ENCODE data around the gene PTCD2.

PTCD2 gene

DNA sequence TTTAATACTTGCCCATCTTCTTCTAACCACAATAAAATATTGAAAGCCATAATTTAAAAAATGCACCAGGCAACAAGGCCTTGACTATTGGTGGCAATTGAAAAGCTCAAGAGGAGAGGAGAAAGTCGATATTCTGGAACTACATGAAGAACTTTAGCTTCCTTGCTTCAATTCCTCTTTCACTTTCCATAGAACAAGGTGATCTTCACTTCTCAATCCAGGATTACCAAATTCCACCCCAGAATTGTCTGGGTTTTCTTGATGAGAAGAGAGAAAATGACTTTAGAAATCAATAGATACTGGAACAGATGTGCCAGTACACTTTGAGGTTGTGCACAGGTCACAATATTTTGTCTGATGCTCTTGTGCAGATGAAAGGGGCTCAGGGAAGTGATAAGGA is 52.2 kb downstream of the PTCD2 start:
- Mint-ChIP-seq H3K4me1 (no peaks in the 10 kb centered on the region), H3K9me3 (peaks cover 3% of the 10 kb centered on the region), H3K27ac (no peak overlapping the region), H3K4me3 (no peak overlapping the region), H3K27me3 (peaks cover 5% of the 10 kb centered on the region), H3K36me3 (ENCODE audit: low read depth) (peaks cover 11% of the 10 kb centered on the region)
- ATAC-seq (no peak), DNase-seq (no peak)

DNA sequence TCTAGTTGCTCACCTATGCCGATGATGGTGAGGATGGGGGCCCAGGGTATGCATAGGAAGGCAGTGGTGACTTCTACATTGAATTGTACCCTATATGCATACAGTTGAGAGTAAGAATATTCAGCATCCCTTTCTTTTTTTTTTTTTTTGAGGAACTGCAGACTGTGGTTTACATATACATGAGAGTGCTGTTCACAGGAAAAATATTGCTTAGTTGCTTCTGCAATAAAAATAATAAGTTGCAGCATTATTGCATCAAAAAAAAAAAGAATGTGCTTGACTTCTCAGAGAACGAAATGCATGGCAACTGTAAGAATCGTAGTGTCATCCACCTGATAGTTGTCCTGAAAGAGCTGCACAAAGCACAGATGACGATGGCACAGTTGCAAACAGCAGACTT is 52.8 kb downstream of the PTCD2 start:
- no peak for ATAC-seq
- DNase-seq: no peak

DNA sequence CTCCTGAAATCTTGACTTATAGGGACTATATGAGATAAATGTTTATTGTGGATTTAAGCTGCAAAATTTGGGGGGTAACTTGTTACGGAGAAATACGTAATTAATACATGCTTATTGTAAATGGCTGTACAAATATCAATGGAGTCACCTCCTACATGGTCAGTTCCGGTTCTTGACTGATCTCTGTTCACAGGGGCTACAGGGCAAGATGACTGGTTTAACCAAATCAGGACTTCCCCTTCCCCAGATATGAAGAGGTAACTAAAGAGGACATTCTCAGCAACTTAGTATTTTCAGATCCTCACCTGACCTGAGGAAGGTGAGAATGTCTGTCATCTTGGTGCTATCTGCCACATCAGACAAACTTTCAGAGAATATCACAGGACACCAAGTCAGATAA is 54.7 kb downstream of the PTCD2 start:
- no peak for ATAC-seq
- DNase-seq: no peak
- peaks cover 3% of the 10 kb centered on the region for H3K9me3 Mint-ChIP-seq
- H3K27me3 Mint-ChIP-seq: peaks cover 9% of the 10 kb centered on the region
- H3K4me3 Mint-ChIP-seq: no peak overlapping the region
- H3K27ac Mint-ChIP-seq: no peak overlapping the region
- H3K4me1 Mint-ChIP-seq: no peaks in the 10 kb centered on the region
- peaks cover 6% of the 10 kb centered on the region for H3K36me3 Mint-ChIP-seq (ENCODE audit: low read depth)

More for the DNA sequence above, 52.8 kb downstream of the PTCD2 start:
- H3K27me3 Mint-ChIP-seq: peaks cover 7% of the 10 kb centered on the region
- no peak overlapping the region for H3K27ac Mint-ChIP-seq
- no peak overlapping the region for H3K4me3 Mint-ChIP-seq
- peaks cover 3% of the 10 kb centered on the region for H3K9me3 Mint-ChIP-seq
- H3K4me1 Mint-ChIP-seq: no peaks in the 10 kb centered on the region
- peaks cover 11% of the 10 kb centered on the region for H3K36me3 Mint-ChIP-seq (ENCODE audit: low read depth)

DNA sequence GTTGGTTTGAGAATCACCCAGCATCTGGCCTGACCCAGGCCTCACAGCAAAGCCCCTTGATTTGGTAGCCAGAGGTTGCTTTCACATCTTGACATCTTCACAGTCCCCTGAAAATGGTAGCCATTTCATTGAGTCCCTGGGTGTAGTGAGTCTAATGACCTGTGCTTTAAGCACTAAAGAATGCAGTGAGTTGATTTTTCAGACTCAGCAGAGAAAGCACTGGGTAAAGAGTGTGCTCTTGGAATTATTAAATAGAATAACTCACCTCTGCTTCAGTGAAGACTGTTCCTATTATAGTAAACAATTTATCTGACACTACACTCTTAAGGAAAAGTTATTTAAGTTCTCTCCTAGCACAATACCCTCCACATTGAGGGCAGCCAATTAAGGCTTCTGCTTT is 56.2 kb downstream of the PTCD2 start:
- no peak overlapping the region for H3K4me3 Mint-ChIP-seq
- no peak for ATAC-seq
- H3K9me3 Mint-ChIP-seq: peaks cover 3% of the 10 kb centered on the region
- no peaks in the 10 kb centered on the region for H3K36me3 Mint-ChIP-seq (ENCODE audit: low read depth)
- DNase-seq: no peak
- no peaks in the 10 kb centered on the region for H3K4me1 Mint-ChIP-seq
- H3K27me3 Mint-ChIP-seq: peaks cover 9% of the 10 kb centered on the region
- no peak overlapping the region for H3K27ac Mint-ChIP-seq

DNA sequence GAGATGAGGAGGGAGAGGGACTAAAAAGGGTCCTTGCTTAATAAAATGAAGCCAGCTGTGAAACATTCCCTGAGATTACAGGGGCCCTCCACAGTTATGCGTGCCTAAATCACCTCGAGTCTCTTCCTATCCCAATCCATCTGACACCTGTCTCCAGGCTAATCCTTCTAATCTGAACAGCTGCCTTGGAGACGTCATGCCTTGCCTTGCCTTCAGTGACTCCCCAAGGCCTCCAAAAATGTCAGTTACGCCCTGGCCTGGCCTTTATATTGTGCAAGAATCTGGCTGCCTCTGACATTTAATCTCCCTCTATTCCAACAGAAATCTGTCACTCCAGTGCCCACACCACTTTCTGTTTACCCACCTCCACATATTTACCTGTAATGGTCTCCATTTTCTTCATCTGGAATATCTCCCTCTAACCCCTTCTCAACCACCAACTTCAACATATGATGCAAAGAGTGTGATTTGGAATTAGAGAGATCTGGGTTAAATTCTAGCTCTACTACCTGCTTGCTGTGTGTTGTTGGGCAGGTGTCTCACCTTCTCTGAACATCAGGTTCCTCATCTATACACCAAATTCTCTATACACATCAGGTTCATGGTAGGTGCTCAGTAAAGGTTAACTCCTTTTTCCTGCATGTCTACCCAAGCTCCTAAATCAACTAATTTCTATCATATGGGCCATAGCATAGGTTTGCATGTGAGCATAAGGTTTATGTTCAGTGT is 57.9 kb downstream of the PTCD2 start:
- Mint-ChIP-seq H3K9me3 (peaks cover 3% of the 10 kb centered on the region), H3K27ac (no peak overlapping the region), H3K27me3 (peaks cover 9% of the 10 kb centered on the region), H3K4me1 (no peaks in the 10 kb centered on the region), H3K4me3 (no peak overlapping the region), H3K36me3 (ENCODE audit: low read depth) (no peaks in the 10 kb centered on the region)
- ATAC-seq: no peak
- DNase-seq: no peak

DNA sequence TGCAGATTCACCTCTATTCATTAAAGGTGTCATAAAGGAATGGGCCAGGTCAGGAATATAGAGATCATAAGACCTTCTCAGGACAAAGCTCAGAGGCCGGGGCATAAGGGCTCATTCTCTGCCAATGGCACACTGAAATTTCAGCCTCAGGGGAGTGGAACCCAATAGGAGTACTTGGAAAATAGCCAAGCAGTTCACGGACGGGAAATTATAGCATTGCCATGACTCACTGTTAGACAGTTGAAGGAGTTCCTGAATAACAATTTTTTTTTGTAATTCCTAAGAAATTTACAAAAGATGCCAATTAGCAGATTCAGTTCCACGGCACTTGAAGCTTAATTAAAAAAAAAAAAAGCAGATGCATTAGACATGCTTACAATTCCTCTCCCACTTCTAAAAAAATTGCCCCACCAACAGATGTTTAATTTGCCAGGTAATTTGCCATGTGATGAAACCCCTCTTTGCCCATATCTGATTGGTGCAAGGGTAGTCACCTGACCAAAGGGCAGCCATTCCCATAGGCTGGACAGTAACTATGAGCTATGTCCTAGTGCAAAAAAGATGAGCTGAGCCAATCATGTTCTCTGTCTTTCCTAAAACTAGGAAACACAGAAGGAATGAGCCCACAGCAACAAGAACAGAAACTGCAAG is 58.6 kb downstream of the PTCD2 start:
- Mint-ChIP-seq H3K27ac (no peak overlapping the region), H3K9me3 (peaks cover 3% of the 10 kb centered on the region), H3K36me3 (ENCODE audit: low read depth) (no peaks in the 10 kb centered on the region), H3K4me3 (no peak overlapping the region), H3K27me3 (peaks cover 9% of the 10 kb centered on the region), H3K4me1 (no peaks in the 10 kb centered on the region)
- ATAC-seq (no peak), DNase-seq (no peak)

DNA sequence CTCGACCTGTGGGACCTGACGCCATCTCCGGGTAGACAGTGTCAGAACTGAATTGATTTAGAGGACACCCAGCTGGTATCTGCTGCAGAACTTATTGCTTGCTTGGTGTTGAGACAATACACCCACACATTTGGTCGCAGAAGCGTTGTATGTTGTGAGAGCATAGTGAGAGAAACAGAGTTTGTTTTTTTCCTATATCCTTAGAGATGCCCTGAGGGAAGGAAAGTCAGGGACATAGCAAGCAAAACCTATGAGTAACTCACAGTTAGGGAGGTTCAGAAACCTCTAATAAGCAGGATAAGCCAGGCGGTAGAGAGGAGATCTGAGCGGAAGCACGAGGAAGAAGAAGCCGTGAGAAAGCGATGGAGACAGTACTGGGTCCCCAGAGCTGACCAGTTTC is 59.8 kb downstream of the PTCD2 start:
- Mint-ChIP-seq H3K4me1 (no peaks in the 10 kb centered on the region), H3K27ac (no peak overlapping the region), H3K36me3 (ENCODE audit: low read depth) (no peaks in the 10 kb centered on the region), H3K4me3 (no peak overlapping the region), H3K27me3 (peaks cover 9% of the 10 kb centered on the region), H3K9me3 (peaks cover 3% of the 10 kb centered on the region)
- ATAC-seq: no peak
- DNase-seq: no peak

DNA sequence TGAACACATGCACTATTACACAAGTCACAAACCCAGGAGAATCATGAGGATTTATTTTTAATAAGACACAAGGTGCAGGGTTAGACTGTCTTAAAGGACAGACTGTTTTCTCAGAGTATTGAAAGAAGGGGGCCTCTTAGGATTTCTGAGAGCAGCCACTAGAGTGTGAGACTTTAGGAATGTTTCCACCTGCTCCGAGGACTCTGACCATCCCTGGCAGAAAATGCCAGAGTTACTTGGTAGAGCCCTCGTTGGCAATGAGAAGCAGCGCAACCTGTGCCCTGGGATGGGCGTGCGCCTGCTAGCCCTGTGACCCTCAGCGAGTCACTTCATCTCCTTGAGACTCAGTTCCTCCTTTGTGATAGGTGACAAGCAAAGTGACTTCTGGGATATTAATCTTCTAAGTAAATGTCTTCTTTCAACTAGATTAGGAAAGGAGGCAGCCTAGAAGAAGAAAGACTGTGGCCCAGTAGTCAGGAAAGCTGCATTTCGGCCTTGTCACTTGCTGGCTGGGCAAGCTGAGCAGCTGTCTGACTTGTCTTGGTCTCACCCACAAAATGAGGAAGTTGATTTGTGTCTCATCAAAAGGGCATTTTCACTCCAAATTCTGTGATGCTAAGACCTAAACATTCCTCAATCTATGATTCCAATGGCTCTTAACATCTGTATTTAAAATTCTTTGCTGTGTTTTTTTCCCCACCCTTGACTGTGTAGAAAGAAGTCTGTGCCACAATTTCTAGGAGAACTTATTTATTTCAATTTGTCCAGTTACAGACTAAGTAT is 60.5 kb downstream of the PTCD2 start:
- Mint-ChIP-seq H3K4me1 (no peaks in the 10 kb centered on the region), H3K27ac (no peak overlapping the region), H3K4me3 (no peak overlapping the region), H3K27me3 (peaks cover 7% of the 10 kb centered on the region), H3K9me3 (peaks cover under 1% of the 10 kb centered on the region), H3K36me3 (ENCODE audit: low read depth) (no peaks in the 10 kb centered on the region)
- DNase-seq (no peak), ATAC-seq (no peak)

DNA sequence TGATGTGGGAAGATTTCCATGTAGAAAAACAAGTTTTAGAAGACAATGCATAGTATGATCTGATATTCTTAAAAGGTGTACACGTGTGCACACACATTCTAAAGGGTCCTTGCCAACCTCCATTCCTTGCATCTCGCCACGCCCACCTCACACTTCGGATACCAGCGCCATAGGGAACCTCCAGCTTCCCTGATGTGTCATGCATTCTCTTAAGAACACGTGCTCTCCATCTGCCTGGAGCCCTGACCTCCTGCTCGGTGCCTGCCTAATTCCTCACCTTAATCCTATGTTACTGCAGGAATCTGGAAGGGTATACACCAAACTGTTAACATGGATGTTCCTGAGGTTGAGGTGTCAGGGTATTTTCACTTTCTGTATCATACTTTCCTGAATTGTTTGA is 63.1 kb downstream of the PTCD2 start:
- Mint-ChIP-seq H3K4me1 (no peaks in the 10 kb centered on the region), H3K27me3 (peaks cover 2% of the 10 kb centered on the region), H3K9me3 (no peaks in the 10 kb centered on the region), H3K27ac (no peak overlapping the region), H3K36me3 (ENCODE audit: low read depth) (no peaks in the 10 kb centered on the region), H3K4me3 (no peak overlapping the region)
- ATAC-seq: no peak
- no peak for DNase-seq

DNA sequence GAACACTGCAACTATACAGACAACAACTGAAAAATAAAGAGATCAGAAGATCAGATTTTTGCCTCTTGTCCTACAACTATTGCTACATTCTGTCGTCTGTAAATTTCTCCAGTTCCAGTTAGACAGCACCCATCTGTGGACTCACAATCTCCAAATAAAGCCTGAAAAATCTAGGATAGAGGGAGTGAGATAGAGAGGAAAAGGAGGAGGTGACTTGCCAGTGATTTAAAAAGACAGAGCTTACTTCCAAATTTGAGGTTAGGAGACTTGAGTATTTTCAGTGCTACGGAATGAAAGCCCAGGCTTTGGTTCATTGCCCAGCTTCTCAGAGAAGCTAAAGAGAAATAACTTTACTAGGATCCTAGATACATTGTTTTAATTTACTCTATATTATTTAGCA is 63.6 kb downstream of the PTCD2 start:
- Mint-ChIP-seq H3K27me3 (peaks cover 2% of the 10 kb centered on the region), H3K27ac (no peak overlapping the region), H3K9me3 (no peaks in the 10 kb centered on the region), H3K36me3 (ENCODE audit: low read depth) (no peaks in the 10 kb centered on the region), H3K4me1 (no peaks in the 10 kb centered on the region), H3K4me3 (no peak overlapping the region)
- ATAC-seq (no peak), DNase-seq (no peak)

DNA sequence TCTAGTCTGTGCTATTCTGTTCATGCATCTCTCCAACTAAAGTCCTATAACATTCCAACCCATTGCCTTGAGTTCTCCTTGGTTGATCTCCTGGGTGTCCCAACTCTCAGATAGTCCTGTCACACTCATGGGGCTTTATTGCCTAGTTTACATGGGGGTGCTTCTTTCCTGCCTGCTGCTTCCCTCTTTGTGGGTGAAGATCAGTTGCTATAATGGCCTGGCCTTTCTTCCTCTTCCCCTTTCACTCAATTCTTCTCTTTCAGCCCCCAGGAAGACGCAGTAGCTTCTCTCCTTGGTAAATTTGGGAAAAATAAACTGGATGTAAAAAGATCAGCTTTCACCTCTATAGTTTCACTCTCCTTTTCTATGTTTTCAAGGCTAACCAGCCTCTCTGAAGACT is 66.5 kb downstream of the PTCD2 start:
- Mint-ChIP-seq H3K9me3 (no peaks in the 10 kb centered on the region), H3K36me3 (ENCODE audit: low read depth) (no peaks in the 10 kb centered on the region), H3K4me1 (no peaks in the 10 kb centered on the region), H3K27me3 (no peaks in the 10 kb centered on the region), H3K27ac (no peak overlapping the region), H3K4me3 (no peak overlapping the region)
- ATAC-seq (no peak), DNase-seq (no peak)

DNA sequence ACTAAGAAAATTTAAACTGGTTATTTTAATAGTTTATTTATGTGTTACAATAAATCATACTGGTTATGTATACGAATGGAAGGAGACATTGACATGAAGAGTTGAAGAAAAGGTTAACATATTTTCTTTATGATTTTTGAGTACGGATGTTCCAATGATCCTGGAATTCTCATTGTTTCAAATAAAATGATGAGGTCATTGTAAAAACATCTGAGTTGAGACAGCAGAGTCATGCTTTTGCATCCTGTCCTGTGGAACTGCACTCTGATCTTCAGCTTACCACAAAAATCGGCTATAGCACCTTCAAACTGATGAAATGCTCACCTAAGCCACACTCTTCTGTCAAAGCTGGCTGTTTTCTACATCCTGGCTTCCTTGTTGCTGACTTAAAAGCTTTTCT is 67.8 kb downstream of the PTCD2 start:
- no peaks in the 10 kb centered on the region for H3K27me3 Mint-ChIP-seq
- no peak for ATAC-seq
- H3K27ac Mint-ChIP-seq: no peak overlapping the region
- H3K4me3 Mint-ChIP-seq: no peak overlapping the region
- no peak for DNase-seq
- H3K36me3 Mint-ChIP-seq (ENCODE audit: low read depth): no peaks in the 10 kb centered on the region
- H3K9me3 Mint-ChIP-seq: no peaks in the 10 kb centered on the region
- H3K4me1 Mint-ChIP-seq: no peaks in the 10 kb centered on the region

DNA sequence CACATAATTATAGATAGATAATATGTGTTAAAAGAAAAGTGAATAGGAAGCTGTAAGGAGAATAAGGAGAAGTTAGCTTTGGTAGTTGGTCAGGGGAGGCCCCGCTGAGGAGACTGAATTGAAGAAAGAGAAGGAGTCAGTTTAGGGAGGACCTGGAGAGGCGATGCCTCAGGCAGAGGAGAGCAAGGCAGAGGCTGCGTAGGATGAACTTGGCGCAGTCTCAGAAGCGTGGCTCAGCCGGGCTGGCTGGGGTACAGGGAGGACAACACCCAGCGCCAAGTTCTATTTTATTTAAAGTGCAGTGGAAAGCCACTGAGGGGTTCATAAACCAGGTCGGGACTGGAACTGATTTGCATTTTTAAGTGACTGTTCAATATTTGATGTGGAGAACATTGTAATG is 68.5 kb downstream of the PTCD2 start:
- peaks cover 3% of the 10 kb centered on the region for H3K27me3 Mint-ChIP-seq
- H3K4me3 Mint-ChIP-seq: no peak overlapping the region
- no peaks in the 10 kb centered on the region for H3K9me3 Mint-ChIP-seq
- no peaks in the 10 kb centered on the region for H3K36me3 Mint-ChIP-seq (ENCODE audit: low read depth)
- no peaks in the 10 kb centered on the region for H3K4me1 Mint-ChIP-seq
- ATAC-seq (no peak), DNase-seq (no peak)
- H3K27ac Mint-ChIP-seq: no peak overlapping the region

DNA sequence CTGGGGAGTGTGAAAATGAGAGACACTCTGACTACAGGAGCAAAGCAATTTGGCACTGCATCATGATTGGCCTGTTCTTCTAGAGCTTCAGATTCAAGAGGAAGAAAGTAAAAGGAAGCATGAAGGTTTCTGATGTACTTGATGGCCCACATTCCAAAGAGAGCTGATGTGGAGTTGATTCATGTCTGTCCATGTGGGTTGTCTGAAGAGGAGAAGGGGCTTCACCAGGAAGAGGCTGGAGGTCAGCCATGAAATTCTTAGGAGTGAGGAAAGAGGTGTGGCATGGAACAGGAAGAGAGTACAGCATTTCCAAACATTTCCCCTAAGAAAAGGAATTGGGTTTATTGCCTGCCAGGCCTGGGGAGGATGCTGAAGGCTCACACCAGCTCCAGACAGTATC is 70.7 kb downstream of the PTCD2 start:
- no peak for ATAC-seq
- Mint-ChIP-seq H3K4me3 (no peak overlapping the region), H3K4me1 (no peaks in the 10 kb centered on the region), H3K9me3 (no peaks in the 10 kb centered on the region), H3K27ac (no peak overlapping the region), H3K27me3 (peaks cover 3% of the 10 kb centered on the region), H3K36me3 (ENCODE audit: low read depth) (no peaks in the 10 kb centered on the region)
- DNase-seq: no peak

DNA sequence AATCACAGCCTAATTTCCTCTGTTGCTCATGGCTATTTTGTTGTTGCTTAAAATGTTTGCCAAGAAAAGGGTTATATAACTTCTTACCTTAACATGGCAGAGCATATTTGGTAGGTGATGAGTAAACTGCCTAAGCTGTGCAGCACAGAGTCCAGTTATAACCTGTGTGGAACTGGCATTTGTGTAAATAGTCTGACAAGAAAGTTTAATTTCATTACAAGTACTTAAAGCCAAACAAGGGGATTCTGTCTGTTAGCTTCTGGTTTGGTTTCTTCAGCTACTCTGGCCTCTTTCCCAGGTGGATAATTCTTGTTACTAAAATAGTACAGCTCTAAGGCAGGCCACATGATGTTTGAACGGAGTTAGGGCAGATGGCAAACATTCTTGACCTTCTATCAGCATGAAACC is 72.2 kb downstream of the PTCD2 start:
- no peak for DNase-seq
- no peaks in the 10 kb centered on the region for H3K36me3 Mint-ChIP-seq (ENCODE audit: low read depth)
- H3K4me1 Mint-ChIP-seq: no peaks in the 10 kb centered on the region
- no peak for ATAC-seq
- no peak overlapping the region for H3K4me3 Mint-ChIP-seq
- no peak overlapping the region for H3K27ac Mint-ChIP-seq
- H3K27me3 Mint-ChIP-seq: peaks cover 6% of the 10 kb centered on the region
- no peaks in the 10 kb centered on the region for H3K9me3 Mint-ChIP-seq
